ENCODE results near the gene KANSL1. TPM values are rescaled to one million over a fixed set of nuclear protein-coding genes. Genes with fewer than 3 reads are reported as not detected.

Gene KANSL1
- total and polyA plus RNA-seq, 2 of the 4 experiments (the other 2 are of a cell fraction): 19.1 to 49.6 TPM

GRCh38 chr17:46152423-46152822 lies 40.8 kb downstream of the KANSL1 start:
- intact Hi-C loops (cut with micrococcal nuclease) (loop anchor here (5.0 to 10.0 kb wide), 2 partner anchors 35 to 62 kb away; no protein-coding TSS in a partner anchor), in situ Hi-C loops (cut with MboI; ENCODE audit: low sequenced_read_pairs) (no loop called here), dilution Hi-C loops (cut with HindIII; ENCODE audit: low sequenced_read_pairs, unreplicated experiment) (no loop called here)
- H4K20me1 ChIP-seq (ENCODE audit: insufficient read depth, low read length): peaks cover 97% of the 10 kb centered on the region
- H3K18ac ChIP-seq (ENCODE audit: low read depth, low read length): no peak overlapping the region
- no TSS peak for BruUV-seq (replicated peaks)
- no peak overlapping the region for H3K23ac ChIP-seq (ENCODE audit: low read depth, low read length)
- ChIA-PET POLR2A (ENCODE audit: unreplicated experiment) (no interaction called here), CTCF (no interaction called here)
- peaks cover 22% of the 10 kb centered on the region for H3K9me1 ChIP-seq (ENCODE audit: insufficient read depth, low read length)
- H2AFZ ChIP-seq (replicated peaks; ENCODE audit: low read length, poor library complexity): no peak overlapping the region
- H3K9me3 ChIP-seq (ENCODE audit: control insufficient read depth, insufficient read depth, low read length): no peaks in the 10 kb centered on the region
- H2BK5ac ChIP-seq (ENCODE audit: low read depth, low read length, poor library complexity, severe bottlenecking): no peak overlapping the region
- no peak overlapping the region for H2BK120ac ChIP-seq (ENCODE audit: low read depth, low read length)
- H3K4me3 ChIP-seq (ENCODE audit: insufficient read depth, low read depth, low read length): no peak overlapping the region
- H3K27ac ChIP-seq (ENCODE audit: insufficient read depth, low read length): no peak overlapping the region
- H2AK5ac ChIP-seq (ENCODE audit: low read depth, low read length): no peak overlapping the region
- WGBS, 2 experiments (ENCODE audit: extremely low coverage in 2 of 2, insufficient read length in 1 of 2): no CpG with 5 or more reads among the region's 2 CpGs
- no peak overlapping the region for H4K91ac ChIP-seq (ENCODE audit: insufficient read depth, low read depth, low read length)
- H3K4me2 ChIP-seq (ENCODE audit: low read depth, low read length): no peak overlapping the region
- no peak overlapping the region for H3K14ac ChIP-seq (replicated peaks; ENCODE audit: low read depth, low read length)
- peaks cover 14% of the 10 kb centered on the region for H3K4me1 ChIP-seq (ENCODE audit: control insufficient read depth, insufficient read depth, low read length)
- H3K56ac ChIP-seq (ENCODE audit: extremely low read depth, insufficient read depth, low read length): no peak overlapping the region
- H3K36me3 ChIP-seq (ENCODE audit: control insufficient read depth, insufficient read depth, low read length): no peaks in the 10 kb centered on the region
- H2AK9ac ChIP-seq (replicated peaks; ENCODE audit: low read depth, low read length, poor library complexity): no peak overlapping the region
- TF ChIP-seq RCOR1 (IDR thresholded peaks at IDR 0.05; ENCODE audit: insufficient replicate concordance, low read length) (no peak), NFE2L2 (IDR thresholded peaks at IDR 0.05; ENCODE audit: low read depth, low read length) (no peak), BHLHE40 (IDR thresholded peaks at IDR 0.05; ENCODE audit: low read depth, low read length) (no peak), MAFK (IDR thresholded peaks at IDR 0.05; ENCODE audit: low read depth, low read length) (no peak), RFX5 (IDR thresholded peaks at IDR 0.05; ENCODE audit: low read depth, low read length) (no peak), POLR2A (IDR thresholded peaks at IDR 0.05; ENCODE audit: low read depth, low read length) (no peak)
- DNase-seq (no peak), ATAC-seq (ENCODE audit: low read depth) (no peak)
- H2BK15ac ChIP-seq (ENCODE audit: low read depth, low read length): no peak overlapping the region
- no peak overlapping the region for H3K9ac ChIP-seq (ENCODE audit: low read depth, low read length)
- no peak overlapping the region for H4K8ac ChIP-seq (ENCODE audit: low read depth in 2 of 2, low read length in 2 of 2)
- H4K5ac ChIP-seq (ENCODE audit: low read depth, low read length): no peak overlapping the region
- no peak overlapping the region for H3K4ac ChIP-seq (ENCODE audit: low read depth, low read length)
- peaks cover 14 to 86% of the 10 kb centered on the region in 2 experiments; a peak in 3 of 4 replicates for H3K79me1 ChIP-seq (ENCODE audit: low read depth in 1 of 2, low read length in 2 of 2)
- H2BK20ac ChIP-seq (ENCODE audit: low read depth, low read length): no peak overlapping the region
- H3K27me3 ChIP-seq (ENCODE audit: control insufficient read depth, insufficient read depth, low read length): no peaks in the 10 kb centered on the region

Measured in IMR-90 (cell line).